Neural crest cell (in vitro differentiated cells): ENCODE measurements around the gene FBXO45. TPM values are rescaled to one million over a fixed set of nuclear protein-coding genes. Genes with fewer than 3 reads are reported as not detected.
A peak's percentile ranks its signal among the peaks of the same experiment; 100 is the strongest.
"Not testable (repeated sequence)": the region's sequence is repeated elsewhere in the genome, so short reads cannot be mapped to it uniquely, and the experiment has no call there.

Experiments used
- DNase-seq: peaks from one replicate; pipeline ENCODE4 v3.0.0; 2021; ENCODE audit warnings: low read depth, mixed read lengths, low spot score
- H3K27ac Mint-ChIP-seq: one replicate; pipeline ENCODE4 v1.8.0; 2021; ENCODE audit warnings: mild to moderate bottlenecking, mixed read lengths; ENCODE audit not compliant: unreplicated experiment
- H3K27me3 Mint-ChIP-seq: 2 replicates; pipeline ENCODE4 v1.8.0; 2021; ENCODE audit warnings: low read depth, mild to moderate bottlenecking, mixed read lengths
- H3K36me3 Mint-ChIP-seq: 2 replicates; pipeline ENCODE4 v1.8.0; 2021; ENCODE audit warnings: low read depth, mild to moderate bottlenecking, mixed read lengths
- H3K4me1 Mint-ChIP-seq: 2 replicates; pipeline ENCODE4 v1.8.0; 2021; ENCODE audit warnings: mixed read lengths
- H3K4me3 Mint-ChIP-seq: one replicate; pipeline ENCODE4 v1.8.0; 2021; ENCODE audit warnings: mild to moderate bottlenecking, mixed read lengths
- H3K9me3 Mint-ChIP-seq: 2 replicates; pipeline ENCODE4 v1.8.0; 2021; ENCODE audit warnings: mixed read lengths
- CTCF ChIP-seq: fragments of 200-600 bp; sonication (generic); conservative IDR thresholded peaks from 2 replicates; pipeline ENCODE4 v1.5.0; 2021; ENCODE audit warnings: antibody characterized with exemption, mild to moderate bottlenecking
- total RNA-seq: library from RNA; stranded (reverse); gene quantifications from 2 replicates; pipeline ENCODE4 v1.2.1, GENCODE V29; 2021

Gene FBXO45
- total RNA-seq, 1 donor from 2014 or later: 17.9 TPM

GRCh38 chr3:196634224-196634623 lies 65.8 kb downstream of the FBXO45 start:
- Mint-ChIP-seq H3K4me3 (no peak overlapping the region), H3K4me1 (peaks cover 48% of the 10 kb centered on the region), H3K9me3 (no peaks in the 10 kb centered on the region), H3K27me3 (peaks cover 16% of the 10 kb centered on the region), H3K36me3 (no peaks in the 10 kb centered on the region), H3K27ac (no peak overlapping the region)
- TF ChIP-seq CTCF: no peak
- DNase-seq: no peak

- no peaks in the 10 kb centered on the region for H3K9me3 Mint-ChIP-seq
- peak overlapping the region; percentile 66 for H3K4me3 Mint-ChIP-seq
- no peak overlapping the region for H3K27ac Mint-ChIP-seq
- peaks cover 51% of the 10 kb centered on the region for H3K4me1 Mint-ChIP-seq
- H3K27me3 Mint-ChIP-seq: peaks cover 17% of the 10 kb centered on the region
- H3K36me3 Mint-ChIP-seq: no peaks in the 10 kb centered on the region
- no peak for TF ChIP-seq CTCF
- no peak for DNase-seq
Measured at GRCh38 chr3:196634829-196635228, 66.4 kb downstream of the FBXO45 start.

GRCh38 chr3:196636369-196637349 lies 68.2 kb downstream of the FBXO45 start:
- no peak for DNase-seq
- Mint-ChIP-seq H3K27ac (no peak overlapping the region), H3K27me3 (peaks cover 20% of the 10 kb centered on the region), H3K4me1 (peaks cover 43% of the 10 kb centered on the region), H3K9me3 (no peaks in the 10 kb centered on the region), H3K36me3 (no peaks in the 10 kb centered on the region), H3K4me3 (no peak overlapping the region)
- TF ChIP-seq CTCF: no peak

- not testable (repeated sequence) for H3K9me3 Mint-ChIP-seq, H3K36me3 Mint-ChIP-seq, DNase-seq, H3K4me3 Mint-ChIP-seq, H3K27ac Mint-ChIP-seq
- Mint-ChIP-seq H3K4me1 (peaks cover 33% of the 10 kb centered on the region), H3K27me3 (peaks cover 20% of the 10 kb centered on the region)
Measured at GRCh38 chr3:196637941-196638340, 69.5 kb downstream of the FBXO45 start.

Other genes with a start within 250 kb of the FBXO45 start
- gene TM4SF19, start 230.3 kb upstream of the FBXO45 start, total RNA-seq: not detected in 2 replicates
- 82.7 and 97.9 TPM in 2 replicates for gene UBXN7, start 136.2 kb upstream of the FBXO45 start, total RNA-seq
- gene RNF168, start 64.9 kb upstream of the FBXO45 start, total RNA-seq: 40.7 and 44.6 TPM in 2 replicates
- gene SMCO1, start 53.3 kb upstream of the FBXO45 start, total RNA-seq: not detected in 2 replicates
- gene WDR53, start 106 bp upstream of the FBXO45 start, total RNA-seq: 13.4 and 16.1 TPM in 2 replicates
- gene NRROS, start 71.0 kb downstream of the FBXO45 start, total RNA-seq: 0.52 and 1.5 TPM in 2 replicates
- 5.8 and 6.3 TPM in 2 replicates for gene CEP19, start 143.6 kb downstream of the FBXO45 start, total RNA-seq
- 36.2 and 37.8 TPM in 2 replicates for gene PIGX, start 143.7 kb downstream of the FBXO45 start, total RNA-seq
- 92.2 and 96.4 TPM in 2 replicates for gene PAK2, start 171.2 kb downstream of the FBXO45 start, total RNA-seq